H1 (cell line): ENCODE measurements around the gene LEKR1. TPM values are rescaled to one million over a fixed set of nuclear protein-coding genes. Genes with fewer than 3 reads are reported as not detected.
A peak's percentile ranks its signal among the peaks of the same experiment; 100 is the strongest.

Experiments
- CTCF ChIA-PET: fragments of 300-600 bp; sonication (Branson Sonifier 250); formaldehyde crosslinking; loops from one replicate; lab custom pipeline; 2021; ENCODE audit not compliant: partially characterized antibody; lab: Charles Lee
- POLR2A ChIA-PET: fragments of 300-600 bp; sonication (Branson Sonifier 250); formaldehyde crosslinking; loops from one replicate; lab custom pipeline; 2021; ENCODE audit warnings: inconsistent platforms; ENCODE audit not compliant: partially characterized antibody; lab: Charles Lee
- DNase-seq, 2 experiments: peaks; one replicate each; pipeline versions ENCODE4 v3.0.0 to v3.0.0-alpha.2; 2010 to 2022; ENCODE audit warnings: low spot score in 2 of 2, low read depth in 1 of 2, mixed read lengths in 1 of 2
- FAIRE-seq: peaks from 2 replicates; lab custom pipeline; 2011; peaks lifted over from hg19 to GRCh38; lab: Jason Lieb, UNC
- H2AFZ ChIP-seq: 2 replicates; pipeline ENCODE4 v1.8.1; 2012; ENCODE audit warnings: low read length, inconsistent platforms
- H2AK5ac ChIP-seq: 2 replicates; pipeline ENCODE4 v1.6.1; 2013; ENCODE audit warnings: low read depth, low read length
- H2BK120ac ChIP-seq: replicated peaks from 2 replicates; pipeline ENCODE3; 2013; ENCODE audit warnings: low read depth, low read length, inconsistent platforms
- H2BK12ac ChIP-seq: 2 replicates; pipeline ENCODE4 v1.6.1; 2013; ENCODE audit warnings: low read depth, low read length
- H2BK15ac ChIP-seq: 2 replicates; pipeline ENCODE4 v1.6.1; 2013; ENCODE audit warnings: low read length
- H2BK20ac ChIP-seq: 2 replicates; pipeline ENCODE4 v1.6.1; 2013; ENCODE audit warnings: low read length
- H2BK5ac ChIP-seq: 2 replicates; pipeline ENCODE4 v1.6.1; 2013; ENCODE audit warnings: low read depth, low read length
- H3K14ac ChIP-seq: 2 replicates; pipeline ENCODE4 v1.6.1; 2013; ENCODE audit warnings: inconsistent platforms; ENCODE audit not compliant: insufficient read length
- H3K18ac ChIP-seq: 2 replicates; pipeline ENCODE4 v1.6.1; 2013; ENCODE audit warnings: low read length; ENCODE audit errors: extremely low read depth
- H3K23ac ChIP-seq: 2 replicates; pipeline ENCODE4 v1.6.1; 2013; ENCODE audit warnings: inconsistent platforms; ENCODE audit not compliant: insufficient read length
- H3K23me2 ChIP-seq: 2 replicates; pipeline ENCODE4 v1.6.1; 2013; ENCODE audit warnings: low read depth, low read length
- H3K27ac ChIP-seq: 2 replicates; pipeline ENCODE4 v1.6.1; 2011; ENCODE audit warnings: low read depth, low read length, inconsistent platforms
- H3K27me3 ChIP-seq, 4 experiments: replicated peaks in 1 of 4; 1 replicate in 1 of 4; 2 replicates in 3 of 4; pipeline versions ENCODE4 v1.6.1 to v1.8.1; 2011 to 2013; ENCODE audit warnings: low read length in 3 of 4, mild to moderate bottlenecking in 3 of 4, inconsistent platforms in 2 of 4, mixed read lengths in 2 of 4, moderate library complexity in 1 of 4; ENCODE audit not compliant: control insufficient read depth in 3 of 4, insufficient read depth in 3 of 4; ENCODE audit errors: extremely low read depth in 1 of 4
- H3K36me3 ChIP-seq, 4 experiments: 2 replicates each; pipeline versions ENCODE4 v1.6.1 to v1.8.1; 2011 to 2013; ENCODE audit warnings: mild to moderate bottlenecking in 4 of 4, low read length in 3 of 4, moderate library complexity in 2 of 4, control low read depth in 1 of 4, inconsistent platforms in 1 of 4; ENCODE audit not compliant: insufficient read depth in 4 of 4, control insufficient read depth in 2 of 4
- H3K4ac ChIP-seq: replicated peaks from 2 replicates; pipeline ENCODE3; 2013; ENCODE audit warnings: low read length, low read depth, mixed read lengths, inconsistent platforms; ENCODE audit not compliant: insufficient read length
- H3K4me1 ChIP-seq, 4 experiments: replicated peaks in 1 of 4; 1 replicate in 1 of 4; 2 replicates in 3 of 4; pipeline versions ENCODE4 v1.6.1 to v1.8.1; 2011 to 2013; ENCODE audit warnings: low read length in 3 of 4, inconsistent platforms in 2 of 4, mixed read lengths in 1 of 4; ENCODE audit not compliant: insufficient read depth in 4 of 4, control insufficient read depth in 3 of 4
- H3K4me2 ChIP-seq, 2 experiments: 2 replicates each; pipeline versions ENCODE4 v1.6.1 to v1.8.1; 2011 to 2013; ENCODE audit warnings: low read depth in 2 of 2, low read length in 2 of 2, control low read depth in 1 of 2, inconsistent platforms in 1 of 2, mild to moderate bottlenecking in 1 of 2; ENCODE audit not compliant: insufficient read depth in 1 of 2
- H3K4me3 ChIP-seq, 4 experiments: fragments of 200-600, 300-600 bp in 1 of 4; sonication (generic), shearing (Covaris generic), sonication (Bioruptor Twin) in 1 of 4; 2 replicates each; pipeline versions ENCODE4 v1.5.1 to v1.8.1; 2011 to 2016; ENCODE audit warnings: low read length in 4 of 4, low read depth in 3 of 4, control low read depth in 2 of 4, inconsistent platforms in 2 of 4, mild to moderate bottlenecking in 2 of 4, mixed read lengths in 1 of 4, moderate library complexity in 1 of 4; ENCODE audit not compliant: insufficient read depth in 2 of 4; ENCODE audit errors: extremely low read depth in 1 of 4
- H3K56ac ChIP-seq: replicated peaks from 2 replicates; pipeline ENCODE3; 2013; ENCODE audit warnings: low read depth, mild to moderate bottlenecking, mixed read lengths, low read length, inconsistent platforms; ENCODE audit not compliant: insufficient read length
- H3K79me1 ChIP-seq: 2 replicates; pipeline ENCODE4 v1.6.1; 2013; ENCODE audit warnings: low read depth, low read length, control low read depth
- H3K79me2 ChIP-seq, 2 experiments: 2 replicates each; pipeline versions ENCODE4 v1.6.1 to v1.8.1; 2012 to 2013; ENCODE audit warnings: low read length in 2 of 2, mild to moderate bottlenecking in 2 of 2, inconsistent platforms in 1 of 2; ENCODE audit not compliant: insufficient read depth in 2 of 2, control insufficient read depth in 1 of 2
- H3K9ac ChIP-seq, 4 experiments: replicated peaks in 1 of 4; 1 replicate in 1 of 4; 2 replicates in 3 of 4; pipeline versions ENCODE4 v1.6.1 to v1.8.1; 2011 to 2013; ENCODE audit warnings: low read depth in 3 of 4, low read length in 3 of 4, control low read depth in 2 of 4, mild to moderate bottlenecking in 2 of 4, moderate library complexity in 2 of 4, inconsistent platforms in 1 of 4; ENCODE audit errors: extremely low read depth in 1 of 4
- H3K9me3 ChIP-seq, 2 experiments: 2 replicates each; pipeline versions ENCODE4 v1.6.1 to v1.8.1; 2012 to 2013; ENCODE audit warnings: mild to moderate bottlenecking in 2 of 2, moderate library complexity in 2 of 2, control low read depth in 1 of 2, inconsistent platforms in 1 of 2, low read depth in 1 of 2, low read length in 1 of 2, mixed read lengths in 1 of 2; ENCODE audit not compliant: insufficient read depth in 2 of 2
- H4K20me1 ChIP-seq, 2 experiments: replicated peaks in 1 of 2; 2 replicates each; pipeline versions ENCODE3 to v1.8.1; 2011 to 2013; ENCODE audit warnings: inconsistent platforms in 2 of 2, low read length in 2 of 2, mild to moderate bottlenecking in 1 of 2; ENCODE audit not compliant: insufficient read depth in 2 of 2, control insufficient read depth in 1 of 2
- H4K5ac ChIP-seq: 2 replicates; pipeline ENCODE4 v1.6.1; 2013; ENCODE audit warnings: low read length, low read depth, mixed read lengths, inconsistent platforms; ENCODE audit not compliant: insufficient read length
- H4K8ac ChIP-seq: 2 replicates; pipeline ENCODE4 v1.8.0; 2013; ENCODE audit warnings: mild to moderate bottlenecking, moderate library complexity, low read length, inconsistent platforms; ENCODE audit not compliant: insufficient read depth; ENCODE audit errors: extremely low read depth
- H4K91ac ChIP-seq: replicated peaks from 2 replicates; pipeline ENCODE3; 2013; ENCODE audit warnings: low read length, mixed read lengths, inconsistent platforms; ENCODE audit not compliant: insufficient read length
- BACH1 ChIP-seq: IDR thresholded peaks from 2 replicates; pipeline ENCODE4 v1.6.1; 2012; ENCODE audit warnings: low read length, improper control_type of control experiment
- CREB1 ChIP-seq: IDR thresholded peaks from 2 replicates; pipeline ENCODE4 v1.6.1; 2012; ENCODE audit warnings: inconsistent platforms
- EP300 ChIP-seq, 2 experiments: IDR thresholded peaks; 1 replicate in 1 of 2; 2 replicates in 1 of 2; pipeline ENCODE4 v1.6.1; 2011 to 2012; ENCODE audit warnings: low read depth in 2 of 2, low read length in 2 of 2, mild to moderate bottlenecking in 2 of 2, borderline replicate concordance in 1 of 2, inconsistent platforms in 1 of 2, moderate library complexity in 1 of 2
- JUND ChIP-seq: IDR thresholded peaks from 2 replicates; pipeline ENCODE4 v1.6.1; 2011; ENCODE audit warnings: mild to moderate bottlenecking, improper control_type of control experiment, low read length
- KDM4A ChIP-seq: IDR thresholded peaks from one replicate; pipeline ENCODE4 v1.7.1; 2012; ENCODE audit warnings: low read depth, mild to moderate bottlenecking, moderate library complexity, low read length, inconsistent platforms; ENCODE audit not compliant: severe bottlenecking
- KDM5A ChIP-seq: fragments of 200-600 bp; IDR thresholded peaks from 2 replicates; pipeline ENCODE4 v1.7.1; 2012; ENCODE audit warnings: mild to moderate bottlenecking, low read length, inconsistent platforms, mixed read lengths
- PHF8 ChIP-seq: fragments of 200-600 bp; sonication (generic); conservative IDR thresholded peaks from 2 replicates; pipeline ENCODE4 v1.7.1; 2012; ENCODE audit warnings: low read depth, mild to moderate bottlenecking, inconsistent platforms, low read length, moderate library complexity
- POLR2A ChIP-seq, 2 experiments: IDR thresholded peaks; 1 replicate in 1 of 2; 2 replicates in 1 of 2; pipeline ENCODE4 v1.6.1; 2011; ENCODE audit warnings: low read depth in 2 of 2, low read length in 2 of 2, mild to moderate bottlenecking in 2 of 2; ENCODE audit errors: control extremely low read depth in 1 of 2
- POLR2AphosphoS5 ChIP-seq: IDR thresholded peaks from 2 replicates; pipeline ENCODE4 v1.6.1; 2011; ENCODE audit warnings: low read depth, low read length
- SAP30 ChIP-seq: fragments of 300-600 bp; sonication (generic); IDR thresholded peaks from 2 replicates; pipeline ENCODE4 v1.7.1; 2012; ENCODE audit warnings: low read length, moderate library complexity, mild to moderate bottlenecking, inconsistent platforms; ENCODE audit not compliant: insufficient read depth, insufficient replicate concordance
- SIN3A ChIP-seq, 2 experiments: IDR thresholded peaks in 1 of 2; conservative IDR thresholded peaks in 1 of 2; 2 replicates each; pipeline ENCODE4 v1.6.1; 2011 to 2012; ENCODE audit warnings: low read length in 2 of 2, improper control_type of control experiment in 1 of 2, low read depth in 1 of 2, mild to moderate bottlenecking in 1 of 2
- SP1 ChIP-seq: IDR thresholded peaks from 2 replicates; pipeline ENCODE4 v1.6.1; 2011; ENCODE audit warnings: low read depth, low read length
- SP4 ChIP-seq: IDR thresholded peaks from 2 replicates; pipeline ENCODE4 v1.6.1; 2012; ENCODE audit warnings: low read length, inconsistent platforms
- SRF ChIP-seq: IDR thresholded peaks from 2 replicates; pipeline ENCODE4 v1.6.1; 2011; ENCODE audit warnings: mild to moderate bottlenecking, low read depth, low read length, moderate library complexity
- TAF1 ChIP-seq: IDR thresholded peaks from 2 replicates; pipeline ENCODE4 v1.6.1; 2011; ENCODE audit warnings: mild to moderate bottlenecking, low read depth, low read length
- WGBS, 2 experiments: shearing (Covaris generic) in 1 of 2; methylation state at CpG; one replicate each; pipeline versions ENCODE4 v1.1.6 to v1.1.7; 2013 to 2015; ENCODE audit warnings: low lambda C conversion rate in 2 of 2, mixed read lengths in 2 of 2, inconsistent platforms in 1 of 2, low coverage in 1 of 2, missing lambda C conversion rate in 1 of 2; ENCODE audit not compliant: insufficient replicate concordance in 2 of 2, insufficient coverage in 1 of 2, insufficient read length in 1 of 2; ENCODE audit errors: extremely low coverage in 1 of 2, missing lambda C conversion rate in 1 of 2; 5-methylcytosine and 5-hydroxymethylcytosine counted together
- polyA plus RNA-seq, 7 experiments: library from polyadenylated mRNA; depleted of rRNA in 3 of 7; stranded (reverse) in 5 of 7; unstranded in 2 of 7; fragments of >200 nt in 5 of 7; fragments of 200-250 nt in 2 of 7; gene quantifications; 1 replicate in 5 of 7; 2 replicates in 1 of 7; 4 replicates in 1 of 7; pipeline versions ENCODE4 v1.2.1 to v1.2.3, GENCODE V29; 2011 to 2013; ENCODE audit warnings: missing spikeins in 2 of 7, mixed read lengths in 2 of 7
- total RNA-seq: library from RNA; stranded (reverse); fragmentation: NEBNext Ultra II Directional; extraction: Animal tissue kit (Norgen Biotek cat#: 25700); gene quantifications from 2 replicates; pipeline ENCODE4 v1.2.1, GENCODE V29; 2021

The LEKR1 gene
- total and polyA plus RNA-seq, 2 of the 8 experiments (the other 6 are each of a cell fraction or from before 2014, with no cell fraction given) = 0.08 TPM; not detected in 1

DNA sequence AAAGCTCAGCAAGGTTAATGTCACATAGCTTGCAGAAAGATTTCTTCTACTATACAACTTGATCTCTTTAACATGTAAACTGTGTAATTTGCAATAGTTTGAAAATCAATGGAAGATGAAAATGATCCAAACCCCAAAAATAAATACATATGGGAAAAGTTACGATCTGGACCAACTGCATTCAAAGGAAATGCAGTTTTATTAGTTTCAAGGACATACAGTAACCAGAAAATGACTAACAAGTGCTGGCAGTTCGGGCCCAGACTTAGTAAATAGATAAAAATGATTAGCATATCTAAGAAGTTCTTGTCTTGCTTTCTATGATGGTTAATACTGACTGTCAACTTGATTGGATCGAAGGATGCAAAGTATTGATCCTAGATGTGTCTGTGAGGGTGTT is 37.3 kb upstream of the LEKR1 start:
- H3K14ac ChIP-seq = no peak overlapping the region
- CTCF ChIA-PET = interaction anchor here (0.9 kb wide), 1 partner anchor 81 kb away, joined by 3 read pairs; no protein-coding TSS in a partner anchor
- H3K79me2 ChIP-seq = no peaks in the 10 kb centered on the region
- no peaks in the 10 kb centered on the region for H3K27me3 ChIP-seq
- H3K4ac ChIP-seq = no peak overlapping the region
- no peaks in the 10 kb centered on the region for H3K79me1 ChIP-seq
- no peaks in the 10 kb centered on the region for H3K4me1 ChIP-seq
- no peak for TF ChIP-seq KDM5A
- TF ChIP-seq SAP30 = no peak
- no peak for TF ChIP-seq BACH1
- no peak for TF ChIP-seq CREB1
- no peak for TF ChIP-seq POLR2A (IDR thresholded peaks at IDR 0.05; ENCODE audit: control extremely low read depth in 1 of 2, low read depth in 2 of 2, low read length in 2 of 2)
- no peak for TF ChIP-seq SP1
- TF ChIP-seq SRF = no peak
- no peak for TF ChIP-seq POLR2AphosphoS5
- no peak for TF ChIP-seq SIN3A (conservative IDR thresholded peaks at IDR 0.05 in 1 of 2, IDR thresholded peaks at IDR 0.05 in 1 of 2; ENCODE audit: low read depth in 1 of 2, low read length in 2 of 2)
- TF ChIP-seq PHF8 = no peak
- no peak for TF ChIP-seq SP4
- TF ChIP-seq JUND = no peak
- TF ChIP-seq EP300 (IDR thresholded peaks at IDR 0.05; ENCODE audit: borderline replicate concordance in 1 of 2, low read depth in 2 of 2, low read length in 2 of 2) = no peak
- no peak for TF ChIP-seq KDM4A
- TF ChIP-seq TAF1 = no peak
- TF ChIP-seq, all 59 proteins: peak for 0
- Histone ChIP-seq H2AFZ (0 out of 2 replicates have a peak overlapping the region, but pooled peaks have one; percentile 29), H2BK12ac (no peak overlapping the region), H4K20me1 (no peaks in the 10 kb centered on the region), H3K27ac (no peak overlapping the region), H3K9me3 (no peaks in the 10 kb centered on the region), H3K23ac (no peak overlapping the region), H3K36me3 (no peaks in the 10 kb centered on the region), H3K56ac (no peak overlapping the region), H3K9ac (no peak overlapping the region), H4K91ac (no peak overlapping the region), H4K8ac (no peak overlapping the region), H3K18ac (no peak overlapping the region), H2BK15ac (no peak overlapping the region), H3K4me2 (no peak overlapping the region), H2BK20ac (no peak overlapping the region), H2BK120ac (no peak overlapping the region), H2BK5ac (no peak overlapping the region), H3K4me3 (no peak overlapping the region), H2AK5ac (no peak overlapping the region), H3K23me2 (no peaks in the 10 kb centered on the region), H4K5ac (no peak overlapping the region)
- FAIRE-seq (no peak), DNase-seq (no peak)
- 93% methylated on average over 3 of the region's 3 CpGs; no CpG with 5 or more reads in 1 of the 2 experiments for WGBS, 2 experiments
- POLR2A ChIA-PET = no interaction called here
